KG1 (cell line): ENCODE results near the gene IMMT.

Source experiments
- DNase-seq: peaks from one replicate; lab custom pipeline; 2025; lab: John Stamatoyannopoulos, UW

Gene IMMT

DNA sequence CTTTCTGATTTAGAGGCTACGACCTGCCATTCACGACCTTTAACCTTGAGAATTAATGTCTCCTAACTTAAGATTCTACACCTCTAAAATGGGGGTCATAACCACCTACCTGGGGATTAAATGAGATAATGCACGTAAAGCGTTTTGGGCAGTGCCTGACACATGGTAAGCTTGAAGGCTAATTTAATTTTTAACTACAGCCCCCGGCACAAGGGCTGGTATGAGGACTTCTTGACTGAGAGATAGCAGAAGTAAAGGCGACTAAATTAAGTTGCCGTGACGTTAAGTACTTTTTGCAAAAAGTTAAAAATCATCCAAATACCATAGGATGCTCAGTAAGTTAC is 4.5 kb upstream of the IMMT start:
- no peak for DNase-seq

DNA sequence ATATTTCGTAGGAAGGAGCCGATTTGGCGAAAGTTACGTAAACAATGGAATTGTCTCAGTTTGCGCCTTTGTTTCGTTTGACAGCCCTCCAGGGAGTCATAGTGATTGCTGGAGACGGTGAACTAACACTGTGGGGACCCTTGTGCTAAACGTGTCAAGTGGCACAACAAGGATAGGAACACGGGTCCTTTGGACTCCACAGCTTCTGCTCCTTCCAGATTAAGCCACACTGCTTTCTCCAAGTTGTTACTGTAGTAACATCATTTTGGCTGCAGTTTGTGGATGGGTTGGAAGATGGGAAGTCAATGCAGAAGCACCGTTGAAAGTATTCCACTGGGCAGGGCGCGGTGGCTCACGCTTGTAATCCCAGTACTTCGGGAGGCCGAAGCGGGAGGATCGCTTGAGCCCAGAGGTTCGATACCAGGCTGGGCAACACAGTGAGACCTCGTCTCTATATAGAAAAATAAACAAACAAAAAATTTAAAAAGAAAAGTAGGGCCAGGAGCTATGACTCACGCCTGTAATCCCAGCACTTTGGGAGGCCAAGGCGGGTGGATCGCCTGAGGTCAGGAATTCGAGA is 636 bp upstream of the IMMT start:
- DNase-seq, result no peak

DNA sequence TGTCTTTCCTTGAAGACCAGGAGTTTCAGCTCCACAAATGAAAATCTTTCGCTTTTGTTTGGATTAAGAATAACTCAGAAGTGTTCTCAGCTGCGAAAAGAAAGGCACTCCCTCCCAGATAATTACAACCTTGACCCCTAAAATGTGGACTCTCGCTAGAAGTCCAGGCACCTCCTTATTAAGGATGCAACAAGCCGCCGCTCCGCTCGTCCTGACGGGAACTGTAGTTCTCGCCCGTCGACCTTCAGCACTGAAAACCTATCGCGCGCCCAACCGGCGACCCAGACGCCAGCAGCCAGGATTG is 559 bp downstream of the IMMT start:
- DNase-seq, result peak; percentile 71

DNA sequence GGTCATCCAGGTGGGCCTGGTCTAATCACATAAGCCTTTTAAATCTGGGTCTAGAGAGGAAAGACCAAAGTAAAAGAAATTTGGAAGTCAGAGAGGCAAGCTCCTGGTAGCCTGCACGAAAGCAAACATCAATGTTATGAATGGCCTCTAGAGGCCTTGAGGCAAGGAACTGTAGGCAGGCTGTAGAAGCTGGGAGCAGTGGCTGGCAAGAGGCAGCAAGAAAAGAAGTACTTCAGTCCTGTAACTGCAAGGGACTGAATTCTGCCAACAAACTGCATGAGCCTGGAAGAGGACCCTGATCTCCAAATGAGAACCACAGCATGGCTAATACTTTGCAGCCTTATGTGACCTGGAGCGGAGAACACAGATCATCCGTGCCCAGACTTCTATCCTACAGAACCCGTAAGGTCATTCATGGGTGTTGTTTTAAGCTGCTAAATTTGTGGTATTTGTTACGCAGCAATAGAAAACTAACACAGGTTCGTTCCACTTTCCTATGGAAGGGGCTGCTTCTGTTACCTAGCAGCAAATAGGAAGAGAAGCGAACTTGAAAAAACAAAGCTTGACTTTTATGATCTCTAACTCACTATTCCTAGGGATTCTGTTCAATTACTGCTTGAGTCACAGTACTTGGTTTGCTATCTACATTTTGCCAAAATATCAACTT is 1.2 kb downstream of the IMMT start:
- no peak for DNase-seq

DNA sequence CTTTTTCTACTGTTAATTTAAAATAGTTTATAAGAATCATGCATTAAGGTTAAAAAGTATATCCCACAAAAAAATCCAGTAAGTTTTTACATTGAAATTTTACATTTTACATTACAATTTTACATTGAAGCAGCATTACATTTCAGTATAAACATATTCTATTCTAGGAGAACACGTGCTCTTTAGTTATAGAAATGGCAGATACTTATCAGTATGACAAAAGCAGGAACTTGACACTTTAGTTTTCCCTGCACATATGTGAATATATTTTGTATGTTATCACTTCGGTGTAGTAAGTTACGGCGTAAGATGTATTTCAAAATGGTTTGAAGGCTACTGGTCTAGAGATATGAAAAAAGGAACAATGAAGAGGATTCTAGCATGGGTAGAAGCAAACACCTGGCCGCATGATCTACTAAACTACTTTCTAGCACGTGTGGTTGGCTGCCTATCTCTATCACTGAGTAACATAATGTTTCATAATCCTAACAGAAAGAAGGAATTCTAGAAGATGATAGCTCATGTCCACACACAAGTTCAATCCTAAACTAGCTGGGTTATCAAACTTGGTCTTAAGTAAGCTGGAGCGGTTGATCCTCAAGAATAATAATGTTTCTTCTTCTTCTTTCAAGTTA is 5.4 kb downstream of the IMMT start:
- no peak for DNase-seq

DNA sequence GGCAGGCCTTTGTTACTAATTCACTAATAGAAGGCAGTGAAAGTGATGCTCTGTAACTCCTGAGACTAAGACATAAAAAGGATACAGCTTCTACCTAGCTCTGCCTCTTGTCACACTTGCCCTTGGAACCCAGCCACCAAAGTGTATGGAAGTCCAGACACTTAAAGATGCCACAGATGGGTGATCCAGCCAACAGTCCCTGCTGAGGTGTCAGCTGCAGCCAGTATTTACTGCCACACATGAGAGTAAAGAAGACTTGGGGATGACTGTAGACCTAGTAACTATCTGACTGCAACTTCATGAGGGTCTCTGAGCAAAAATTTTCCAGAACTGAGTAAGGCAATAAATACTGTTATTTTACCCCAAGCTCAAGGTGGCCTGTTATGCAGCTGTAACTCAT is 8.8 kb downstream of the IMMT start:
- DNase-seq, result no peak

DNA sequence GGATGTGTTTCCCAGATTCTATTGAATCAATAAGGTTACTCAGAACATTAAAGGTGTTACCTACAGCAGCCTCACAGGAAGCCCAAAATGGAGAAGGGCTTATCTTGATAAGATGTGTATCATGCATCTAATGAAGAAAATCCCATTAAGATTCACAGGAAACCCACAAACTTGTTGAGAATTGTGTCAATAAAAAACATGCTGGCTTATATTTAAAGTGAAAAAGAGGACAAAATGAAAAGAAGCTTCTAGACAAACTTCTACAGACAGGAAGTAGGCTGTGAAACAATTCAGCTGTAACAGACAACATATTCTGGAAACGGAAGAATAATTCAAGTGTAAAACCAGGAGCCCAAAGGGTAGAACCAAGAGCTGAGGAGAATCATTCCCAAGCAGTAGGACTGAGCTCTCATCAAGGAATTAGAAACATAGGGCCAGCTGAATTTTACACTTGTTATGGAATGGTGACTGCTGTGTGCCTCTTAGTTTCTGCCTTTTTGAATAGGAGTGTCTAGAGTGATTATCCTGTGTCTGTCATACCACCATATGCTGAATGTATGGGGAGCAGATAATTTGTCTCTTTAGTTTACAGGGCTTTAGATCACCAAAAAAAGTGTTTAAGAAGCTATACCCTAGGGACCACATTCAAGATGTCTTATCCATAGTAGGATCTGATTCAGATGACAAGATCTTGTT is 9.6 kb downstream of the IMMT start:
- no peak for DNase-seq

DNA sequence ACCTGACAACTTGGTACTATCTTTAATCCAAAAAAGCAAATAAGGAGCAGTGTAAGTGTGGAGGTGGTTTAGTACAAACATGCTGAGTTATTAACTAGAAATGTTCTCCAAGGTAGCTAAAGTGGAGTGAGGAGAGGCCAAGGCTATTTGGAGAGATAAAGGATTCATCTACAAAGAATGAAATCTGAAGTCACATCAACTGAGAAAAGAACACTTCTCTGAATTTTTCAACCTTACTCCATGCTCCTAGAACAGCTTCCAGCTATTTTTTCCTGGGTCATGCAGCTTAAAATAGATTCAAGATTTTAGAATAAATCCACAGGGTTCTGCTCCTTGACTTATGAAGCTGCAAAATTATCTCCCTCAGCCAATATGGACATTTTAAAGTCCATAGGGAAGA is 18.7 kb downstream of the IMMT start:
- no peak for DNase-seq

DNA sequence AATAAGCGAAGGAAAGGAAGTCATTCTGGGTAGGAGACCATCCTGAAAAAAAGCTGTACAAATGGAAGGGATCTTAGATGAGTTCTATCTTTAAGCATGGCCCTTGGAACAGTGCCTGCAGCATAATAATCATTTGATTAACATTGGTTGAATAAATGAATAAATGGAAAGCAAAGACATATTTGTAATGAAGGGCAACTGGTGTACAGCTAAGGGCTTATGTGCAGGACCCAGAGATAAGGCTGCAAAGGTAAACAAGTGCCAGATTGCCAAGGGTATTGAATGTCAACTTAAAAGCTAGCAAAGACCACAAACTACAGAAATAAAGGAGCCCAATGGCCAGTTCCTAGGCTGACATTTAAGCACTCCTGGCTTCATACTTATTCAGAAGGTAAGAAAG is 19.4 kb downstream of the IMMT start:
- no peak for DNase-seq

DNA sequence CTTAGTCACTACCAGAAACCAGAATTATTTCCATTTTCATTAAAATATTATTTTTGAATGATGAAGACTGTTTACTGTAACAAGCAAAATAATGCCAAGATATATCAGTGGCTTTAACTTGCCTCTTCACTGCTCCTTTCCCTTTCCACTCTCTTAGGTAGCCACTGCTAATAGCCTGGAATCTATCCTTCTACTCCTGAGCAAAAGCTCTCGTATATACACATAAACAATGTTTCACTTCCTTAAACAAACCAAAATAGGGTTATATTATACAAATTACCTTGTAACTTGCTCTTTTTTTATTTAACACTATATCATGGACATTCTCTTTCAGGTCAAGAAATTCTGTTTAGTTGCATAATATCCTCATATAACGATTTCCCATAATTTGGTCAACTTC is 20.8 kb downstream of the IMMT start:
- DNase-seq, result no peak

DNA sequence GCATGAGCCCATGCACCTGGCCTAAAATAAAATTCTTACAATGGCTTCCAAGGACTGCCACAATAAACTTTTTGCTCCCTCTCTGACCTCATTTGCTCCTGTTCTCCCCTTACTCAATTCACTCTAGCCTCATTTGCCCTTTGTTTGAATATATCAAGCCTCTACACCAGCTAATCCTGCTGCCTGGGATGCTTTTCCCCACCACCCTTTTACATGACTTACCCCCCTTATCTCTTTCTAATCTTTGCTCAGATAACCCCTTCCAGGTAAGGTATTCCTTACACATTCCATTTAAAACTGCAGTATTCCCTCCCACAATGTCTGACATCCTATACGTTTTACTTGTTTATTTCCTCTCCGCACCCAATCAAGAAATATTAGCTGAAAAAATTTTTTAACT is 22.7 kb downstream of the IMMT start:
- no peak for DNase-seq

DNA sequence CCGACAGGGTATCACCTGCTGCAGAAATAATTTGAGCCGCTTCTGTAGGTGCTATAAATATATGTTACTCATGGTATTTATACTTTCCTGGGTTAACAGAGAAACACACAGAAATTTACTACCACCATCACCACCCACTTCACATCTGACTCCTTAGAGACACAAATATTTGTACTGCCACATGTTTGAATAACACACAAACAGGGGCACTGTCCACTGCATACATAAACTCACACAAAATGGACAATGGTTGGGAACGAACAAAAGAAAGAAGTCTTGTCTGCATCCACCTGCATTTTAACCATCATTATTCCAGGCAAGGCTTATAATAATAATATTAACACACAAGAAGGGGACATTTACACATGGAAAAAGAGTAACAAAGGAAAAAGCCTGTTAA is 24.0 kb downstream of the IMMT start:
- DNase-seq, result no peak

DNA sequence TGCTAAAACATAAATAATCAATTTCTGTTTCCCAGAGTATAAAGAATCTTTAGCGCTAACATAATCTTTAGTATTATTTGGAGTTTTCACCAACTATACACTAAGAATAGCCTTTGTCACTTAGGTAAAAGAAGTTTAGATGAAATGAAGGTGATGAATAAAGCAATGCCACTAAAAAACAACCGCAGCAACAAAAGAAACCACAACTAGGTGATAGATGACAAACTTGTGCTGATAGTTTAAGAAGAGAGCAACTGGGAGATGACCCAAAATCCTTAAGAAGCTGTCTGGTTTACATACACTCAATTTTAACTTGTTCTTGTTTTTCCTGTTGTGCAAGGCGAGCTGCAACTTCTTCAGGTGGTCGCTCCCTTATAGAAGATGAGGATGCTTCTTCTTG is 24.8 kb downstream of the IMMT start:
- no peak for DNase-seq

DNA sequence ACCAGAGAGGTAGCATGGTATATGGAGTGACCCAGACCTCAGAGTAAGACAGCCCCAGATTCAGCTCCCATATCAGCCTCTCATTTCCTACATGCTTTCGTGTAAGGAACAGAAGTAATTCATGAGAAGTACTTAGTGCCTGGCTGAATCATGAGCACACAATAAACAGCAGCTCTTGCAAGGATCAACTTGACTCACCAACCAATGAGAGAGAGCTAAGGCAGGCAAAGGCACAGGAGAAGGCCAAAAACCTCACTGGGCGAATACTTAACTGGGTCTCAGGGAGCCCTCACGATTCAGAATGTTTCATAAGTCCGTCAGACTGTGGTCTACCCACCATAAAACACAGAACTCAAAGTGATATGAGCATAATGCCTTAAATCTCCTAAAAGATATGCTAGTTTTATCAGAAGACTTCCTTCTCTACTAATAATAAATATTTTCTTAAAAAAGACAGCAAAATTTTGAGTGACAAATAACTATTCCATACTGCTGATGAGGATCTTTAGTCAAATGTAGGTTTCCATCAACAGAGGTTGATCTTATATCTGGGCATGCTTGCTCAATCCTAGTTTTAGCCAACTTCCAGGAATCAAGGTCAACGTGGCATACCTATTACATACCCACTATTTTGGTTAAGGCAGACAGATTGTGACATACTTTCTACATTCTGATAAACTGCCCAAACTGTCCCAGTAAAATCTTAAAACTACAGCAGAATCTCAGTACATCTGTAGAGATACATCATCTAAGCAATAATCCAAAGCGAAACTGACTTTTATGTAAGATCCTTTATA is 34.9 kb downstream of the IMMT start:
- DNase-seq, result no peak

DNA sequence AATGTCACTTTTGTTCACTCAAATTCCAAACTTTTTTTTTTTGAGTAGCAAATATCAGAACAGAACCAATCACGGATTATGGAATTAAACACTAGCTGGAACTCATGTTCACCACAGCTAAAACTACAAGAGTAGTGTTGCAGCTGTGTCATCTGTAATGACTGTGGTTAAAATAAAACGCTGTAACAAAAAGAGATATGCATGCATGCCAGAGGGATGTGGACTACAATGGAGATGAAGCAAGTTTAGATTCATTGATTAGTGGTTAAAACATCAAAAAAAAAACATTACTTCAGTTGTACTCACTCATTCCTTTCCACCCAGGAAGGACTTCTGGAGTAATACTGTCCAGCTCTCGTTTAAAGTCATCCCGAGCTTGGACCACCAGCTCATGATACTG is 37.0 kb downstream of the IMMT start:
- DNase-seq, result no peak

DNA sequence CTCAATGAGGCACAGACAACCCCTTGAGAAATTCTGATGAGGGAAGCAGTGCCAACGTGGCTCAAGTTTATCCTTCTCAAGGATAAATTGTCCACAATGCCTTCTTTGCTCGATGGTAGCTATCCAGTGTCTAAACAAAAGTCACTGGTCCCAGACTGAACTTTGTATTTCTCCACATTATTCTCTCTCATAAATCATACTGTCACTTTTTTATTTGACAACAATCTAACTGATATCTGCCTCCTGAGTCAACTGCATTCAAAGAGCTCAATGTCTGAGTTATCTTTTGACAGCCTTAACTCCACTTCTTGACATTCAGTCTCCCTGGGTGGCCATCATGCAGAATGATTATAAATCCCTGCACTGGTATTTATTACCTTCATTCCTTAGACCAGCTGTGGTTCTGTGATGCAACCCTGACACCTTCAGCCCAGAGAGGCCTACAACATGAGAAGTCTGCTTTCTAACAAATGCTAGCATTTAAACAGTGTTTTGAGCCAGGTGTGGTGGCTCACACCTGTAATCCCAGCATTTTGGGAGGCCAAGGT is 38.2 kb downstream of the IMMT start:
- no peak for DNase-seq

DNA sequence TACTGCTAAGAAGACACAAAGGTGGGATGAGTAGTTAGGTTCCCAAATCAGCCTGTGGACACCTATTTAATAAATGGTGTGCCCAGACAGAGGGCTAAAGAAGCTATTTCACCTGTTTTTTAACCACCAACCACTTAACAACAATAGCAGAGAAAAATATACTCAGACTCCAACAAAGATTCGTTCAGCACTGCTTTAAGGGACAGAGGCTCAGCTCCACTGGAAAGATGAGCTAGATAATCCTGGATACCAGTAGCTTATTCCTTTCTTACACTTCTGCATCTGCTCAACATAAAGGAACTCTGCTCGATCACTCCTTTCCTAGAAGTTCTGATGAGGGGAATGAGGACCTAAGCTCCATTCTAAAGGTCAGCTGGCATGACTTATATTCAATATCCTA is 44.8 kb downstream of the IMMT start:
- DNase-seq, result no peak

DNA sequence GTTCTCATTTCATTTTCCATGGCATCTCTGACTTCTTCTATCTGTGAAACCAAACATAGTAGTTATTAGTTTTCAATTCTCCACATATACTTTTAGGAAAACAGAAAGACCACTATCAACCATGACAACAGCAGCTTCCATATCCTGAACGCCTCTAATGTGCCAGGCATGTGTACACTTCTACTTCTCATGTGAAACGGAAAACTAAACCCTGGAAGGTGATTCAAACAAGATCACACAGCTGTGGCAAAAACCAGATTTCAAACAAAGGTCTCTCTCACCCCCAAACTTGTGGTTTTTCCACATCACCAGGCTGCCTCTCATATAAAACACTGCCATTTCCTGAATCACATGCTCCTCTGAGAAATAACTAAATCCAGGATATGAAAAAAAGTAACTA is 47.5 kb downstream of the IMMT start:
- no peak for DNase-seq

DNA sequence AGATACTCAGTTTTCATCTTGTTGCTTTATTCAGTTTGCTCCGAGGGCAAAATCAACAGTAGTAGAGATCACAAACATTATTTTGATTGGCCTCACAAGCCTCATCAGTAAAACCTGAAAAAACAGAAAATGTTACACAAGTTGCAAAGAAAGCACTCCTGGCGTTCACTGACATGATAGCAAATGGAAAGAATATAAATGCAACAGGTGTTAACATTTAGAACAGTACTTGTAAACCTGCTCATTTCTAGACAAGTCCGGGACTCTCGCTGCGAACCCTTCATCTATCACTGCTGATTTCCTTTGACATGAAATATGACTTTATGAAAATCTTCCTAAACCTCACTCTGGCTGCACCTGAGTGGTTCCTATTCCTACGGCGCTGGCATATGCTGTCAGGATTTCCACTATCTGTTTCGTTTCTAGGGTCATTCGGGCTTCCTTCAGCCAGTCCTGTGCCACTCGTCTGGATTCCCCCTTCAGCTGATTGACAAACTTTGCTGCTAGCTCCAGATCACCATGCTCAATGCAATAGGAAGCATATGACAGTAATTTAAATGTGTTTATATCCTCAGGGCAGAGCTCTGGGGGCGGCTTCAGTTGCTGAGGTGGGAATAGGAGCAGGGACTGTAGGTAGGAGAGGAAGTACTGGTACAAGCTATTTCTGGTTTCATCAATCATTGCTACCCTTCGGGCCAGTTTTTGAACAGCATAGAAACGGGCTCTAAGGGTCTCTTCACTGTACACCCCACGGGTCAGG is 51.2 kb downstream of the IMMT start:
- no peak for DNase-seq

DNA sequence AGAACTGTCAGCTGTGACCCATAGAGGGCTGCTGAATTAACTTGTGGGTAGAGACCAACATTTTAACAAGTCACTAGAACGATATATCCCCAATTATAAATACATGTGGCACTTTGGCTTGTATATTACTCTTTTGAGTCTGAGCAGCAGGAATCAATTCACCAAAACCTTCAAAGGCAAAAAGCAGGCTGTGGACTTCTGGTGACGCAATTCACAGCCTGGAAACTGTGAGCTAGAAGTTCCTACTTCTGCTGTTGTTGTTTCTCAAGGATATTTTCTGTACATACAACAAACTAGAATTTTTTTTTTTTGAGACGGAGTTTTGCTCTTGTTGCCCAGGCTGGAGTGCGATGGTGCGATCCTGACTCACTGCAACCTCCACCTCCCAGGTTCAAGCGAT is 52.0 kb downstream of the IMMT start:
- no peak for DNase-seq

DNA sequence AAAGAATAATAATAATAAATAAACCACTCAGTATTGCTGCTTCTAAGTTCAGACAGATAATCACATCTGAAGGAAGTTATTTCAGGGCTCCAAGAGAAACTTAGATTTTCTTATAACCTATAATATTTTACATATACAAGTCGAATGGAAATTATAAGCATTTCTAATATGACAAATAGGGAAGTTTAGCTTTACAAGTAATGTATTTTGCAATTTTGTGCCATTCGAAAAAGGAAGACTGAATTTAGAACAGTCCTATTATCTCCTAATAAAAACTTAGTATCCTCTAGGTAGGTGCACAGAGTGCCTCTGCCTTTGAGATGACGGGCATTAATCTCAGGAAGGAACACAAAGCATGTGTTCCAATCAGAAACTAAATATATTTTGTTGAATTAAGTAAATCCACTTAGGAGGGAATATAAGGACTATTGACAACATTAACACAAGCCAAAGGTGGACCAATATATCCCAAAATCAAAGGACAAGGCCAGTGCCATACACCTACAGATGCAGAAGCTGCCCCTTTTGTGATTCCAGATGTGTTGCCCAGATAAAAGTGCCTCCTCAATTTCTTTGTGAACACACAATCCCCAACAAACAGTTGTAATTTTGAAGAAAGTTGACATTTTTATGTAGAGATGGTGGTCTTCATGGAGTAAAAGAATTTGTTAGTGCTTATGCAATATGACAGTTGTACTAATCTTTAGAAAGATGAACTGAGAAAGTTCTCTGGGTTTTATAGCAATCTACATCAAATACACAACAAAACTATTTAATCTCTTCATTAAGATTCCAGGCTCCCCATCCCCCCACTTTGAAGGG is 52.6 kb downstream of the IMMT start:
- no peak for DNase-seq
